CD4-positive, alpha-beta memory T cell (primary cell): ENCODE data around the gene PCDHGA9. TPM values are rescaled to one million over a fixed set of nuclear protein-coding genes. Genes with fewer than 3 reads are reported as not detected.
"Not testable (repeated sequence)": the region's sequence is repeated elsewhere in the genome, so short reads cannot be mapped to it uniquely, and the experiment has no call there.

Source experiments
- CTCF ChIA-PET: fragments of 350-600 bp; sonication (Branson Sonifier 250); formaldehyde crosslinking; loops from one replicate; lab custom pipeline; 2021; ENCODE audit warnings: inconsistent platforms; ENCODE audit not compliant: partially characterized antibody; lab: Charles Lee
- POLR2A ChIA-PET: fragments of 350-600 bp; sonication (Branson Sonifier 250); formaldehyde crosslinking; loops from one replicate; lab custom pipeline; 2021; ENCODE audit not compliant: partially characterized antibody; lab: Charles Lee
- DNase-seq, 5 donors: peaks; one replicate each; pipeline versions ENCODE4 v3.0.0 to v3.0.0-alpha.2; 2020 to 2022; ENCODE audit warnings: mixed read lengths in 1 of 5
- H3K27ac ChIP-seq: one replicate; pipeline ENCODE4 v1.7.0; 2013; ENCODE audit warnings: low read depth, low read length
- H3K27me3 ChIP-seq: 2 replicates; pipeline ENCODE4 v1.7.0; 2013; ENCODE audit warnings: mild to moderate bottlenecking, low read length, moderate library complexity; ENCODE audit not compliant: insufficient read depth
- H3K36me3 ChIP-seq: 2 replicates; pipeline ENCODE4 v1.7.0; 2013; ENCODE audit warnings: mild to moderate bottlenecking, low read length, moderate library complexity; ENCODE audit not compliant: insufficient read depth
- H3K4me1 ChIP-seq: 2 replicates; pipeline ENCODE4 v1.7.0; 2013; ENCODE audit warnings: mild to moderate bottlenecking, low read length, moderate library complexity; ENCODE audit not compliant: insufficient read depth
- H3K4me3 ChIP-seq, 2 donors: one replicate each; pipeline ENCODE4 v1.7.0; 2013; ENCODE audit warnings: low read length in 2 of 2, mild to moderate bottlenecking in 1 of 2
- H3K9me3 ChIP-seq, 2 donors: one replicate each; pipeline ENCODE4 v1.7.0; 2013; ENCODE audit warnings: low read length in 2 of 2, control low read depth in 1 of 2; ENCODE audit not compliant: control insufficient read depth in 1 of 2
- H3K27ac Mint-ChIP-seq, 7 donors: one replicate each; pipeline ENCODE4 v1.8.0; 2020 to 2021; ENCODE audit warnings: mixed read lengths in 7 of 7, mild to moderate bottlenecking in 6 of 7, inconsistent platforms in 3 of 7, moderate library complexity in 3 of 7
- H3K27me3 Mint-ChIP-seq, 2 donors: one replicate each; pipeline ENCODE4 v1.8.0; 2020 to 2021; ENCODE audit warnings: mixed read lengths in 2 of 2
- H3K36me3 Mint-ChIP-seq, 2 donors: one replicate each; pipeline ENCODE4 v1.8.0; 2020 to 2021; ENCODE audit warnings: mixed read lengths in 2 of 2, inconsistent platforms in 1 of 2, mild to moderate bottlenecking in 1 of 2
- H3K4me1 Mint-ChIP-seq, 4 donors: one replicate each; pipeline ENCODE4 v1.8.0; 2020 to 2021; ENCODE audit warnings: mixed read lengths in 4 of 4, mild to moderate bottlenecking in 1 of 4
- H3K4me3 Mint-ChIP-seq, 8 donors: one replicate each; pipeline ENCODE4 v1.8.0; 2020 to 2021; ENCODE audit warnings: mixed read lengths in 8 of 8, mild to moderate bottlenecking in 7 of 8, moderate library complexity in 6 of 8, inconsistent platforms in 3 of 8
- H3K9me3 Mint-ChIP-seq, 8 donors: one replicate each; pipeline ENCODE4 v1.8.0; 2020 to 2021; ENCODE audit warnings: mixed read lengths in 8 of 8, mild to moderate bottlenecking in 5 of 8, inconsistent platforms in 3 of 8, moderate library complexity in 1 of 8
- intact Hi-C: fragments of 100-400 bp; cut with micrococcal nuclease; formaldehyde crosslinking; loops from one replicate; pipeline ENCODE4 v1.15.1; 2023
- polyA plus RNA-seq, 2 donors: library from polyadenylated mRNA; unstranded; fragments of 300-500 nt; fragmentation: Illumina TruSeq; gene quantifications; one replicate each; pipeline ENCODE4 v1.2.3, GENCODE V29; 2021
- total RNA-seq, 2 experiments: library from RNA; stranded (reverse); gene quantifications; one replicate each; pipeline ENCODE4 v1.2.3, GENCODE V29; 2021

The PCDHGA9 gene
- total and polyA plus RNA-seq, 4 experiments from 2014 or later = 0.09 to 0.25 (median 0.17) TPM; not detected in 1

DNA sequence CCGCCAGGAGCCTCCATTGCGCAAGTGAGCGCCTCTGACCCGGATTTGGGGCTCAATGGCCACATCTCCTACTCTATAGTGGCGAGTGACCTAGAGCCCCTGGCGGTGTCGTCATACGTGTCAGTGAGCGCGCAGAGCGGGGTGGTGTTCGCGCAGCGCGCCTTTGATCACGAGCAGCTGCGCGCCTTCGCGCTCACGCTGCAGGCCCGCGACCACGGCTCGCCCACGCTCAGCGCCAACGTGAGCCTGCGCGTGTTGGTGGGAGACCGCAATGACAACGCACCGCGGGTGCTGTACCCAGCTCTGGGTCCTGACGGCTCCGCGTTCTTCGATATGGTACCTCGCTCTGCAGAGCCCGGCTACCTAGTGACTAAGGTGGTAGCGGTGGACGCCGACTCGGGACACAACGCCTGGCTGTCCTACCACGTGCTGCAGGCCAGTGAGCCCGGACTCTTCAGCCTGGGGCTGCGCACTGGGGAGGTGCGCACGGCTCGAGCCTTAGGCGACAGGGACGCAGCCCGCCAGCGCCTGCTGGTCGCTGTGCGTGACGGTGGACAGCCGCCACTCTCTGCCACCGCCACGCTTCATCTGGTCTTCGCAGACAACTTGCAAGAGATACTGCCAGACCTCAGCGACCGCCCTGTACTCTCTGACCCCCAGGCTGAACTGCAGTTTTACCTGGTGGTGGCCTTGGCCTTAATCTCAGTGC lies 7.2 kb downstream of the PCDHGA9 start:
- H3K27ac Mint-ChIP-seq = peak overlapping the region in 1 of 7 donors; percentile 64
- Histone ChIP-seq H3K4me1 (peaks cover 8% of the 10 kb centered on the region), H3K36me3 (no peaks in the 10 kb centered on the region), H3K4me3 (no peak overlapping the region), H3K27me3 (peaks cover 10% of the 10 kb centered on the region), H3K27ac (no peak overlapping the region), H3K9me3 (no peaks in the 10 kb centered on the region)
- POLR2A ChIA-PET = no interaction called here
- peaks cover 14 to 16% of the 10 kb centered on the region in 2 donors for H3K36me3 Mint-ChIP-seq
- intact Hi-C loops = loop anchor here (10.0 kb wide), 1 partner anchor 85 kb away; the partner anchor contains the start of gene TAF7
- peaks cover 10 to 20% (median 14%) of the 10 kb centered on the region in 4 donors for H3K4me1 Mint-ChIP-seq
- peaks cover 51 to 63% of the 10 kb centered on the region in 2 donors for H3K27me3 Mint-ChIP-seq
- no peak for DNase-seq
- no peak overlapping the region for H3K4me3 Mint-ChIP-seq
- H3K9me3 Mint-ChIP-seq = peaks cover 5 to 62% (median 48%) of the 10 kb centered on the region in 8 donors
- CTCF ChIA-PET = no interaction called here

DNA sequence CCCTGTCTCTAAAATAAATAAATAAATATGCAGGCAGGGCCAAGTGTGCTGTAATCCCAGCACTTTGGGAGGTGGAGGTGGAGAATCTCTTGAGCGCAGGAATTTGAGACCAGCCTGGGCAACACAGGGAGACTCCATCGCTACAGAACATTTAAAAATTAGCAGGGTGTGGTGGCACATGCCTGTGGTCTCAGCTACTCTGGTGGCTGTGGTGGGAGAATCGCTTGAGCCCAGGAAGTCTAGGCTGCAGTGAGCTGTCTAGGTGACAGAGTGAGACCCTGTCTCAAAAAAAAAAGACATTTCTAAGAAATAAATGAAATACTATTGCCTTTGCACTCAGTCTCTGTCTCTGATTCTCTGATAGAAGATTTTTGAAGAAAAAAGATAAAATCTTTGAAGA lies 9.0 kb downstream of the PCDHGA9 start:
- Mint-ChIP-seq H3K36me3 (peaks cover 14 to 16% of the 10 kb centered on the region in 2 donors), H3K4me1 (peaks cover 10 to 20% (median 14%) of the 10 kb centered on the region in 4 donors), H3K9me3 (peaks cover 5 to 62% (median 49%) of the 10 kb centered on the region in 8 donors), H3K27ac (no peak overlapping the region), H3K4me3 (peak overlapping the region in 1 of 8 donors; percentile 30), H3K27me3 (peaks cover 38 to 55% of the 10 kb centered on the region in 2 donors)
- no peak for DNase-seq
- no peaks in the 10 kb centered on the region for H3K9me3 ChIP-seq
- H3K4me1 ChIP-seq = peaks cover 8% of the 10 kb centered on the region
- H3K36me3 ChIP-seq = no peaks in the 10 kb centered on the region
- H3K27me3 ChIP-seq = peaks cover 22% of the 10 kb centered on the region
- ChIA-PET CTCF (interaction anchor here (1.5 to 4.6 kb wide), 2 partner anchors 102 to 113 kb away, joined by 7 to 37 read pairs; no protein-coding TSS in a partner anchor), POLR2A (no interaction called here)
- no peak overlapping the region for H3K27ac ChIP-seq
- no peak overlapping the region for H3K4me3 ChIP-seq
- intact Hi-C loops = loop anchor here (10.0 kb wide), 1 partner anchor 87 kb away; the partner anchor contains the start of gene TAF7

DNA sequence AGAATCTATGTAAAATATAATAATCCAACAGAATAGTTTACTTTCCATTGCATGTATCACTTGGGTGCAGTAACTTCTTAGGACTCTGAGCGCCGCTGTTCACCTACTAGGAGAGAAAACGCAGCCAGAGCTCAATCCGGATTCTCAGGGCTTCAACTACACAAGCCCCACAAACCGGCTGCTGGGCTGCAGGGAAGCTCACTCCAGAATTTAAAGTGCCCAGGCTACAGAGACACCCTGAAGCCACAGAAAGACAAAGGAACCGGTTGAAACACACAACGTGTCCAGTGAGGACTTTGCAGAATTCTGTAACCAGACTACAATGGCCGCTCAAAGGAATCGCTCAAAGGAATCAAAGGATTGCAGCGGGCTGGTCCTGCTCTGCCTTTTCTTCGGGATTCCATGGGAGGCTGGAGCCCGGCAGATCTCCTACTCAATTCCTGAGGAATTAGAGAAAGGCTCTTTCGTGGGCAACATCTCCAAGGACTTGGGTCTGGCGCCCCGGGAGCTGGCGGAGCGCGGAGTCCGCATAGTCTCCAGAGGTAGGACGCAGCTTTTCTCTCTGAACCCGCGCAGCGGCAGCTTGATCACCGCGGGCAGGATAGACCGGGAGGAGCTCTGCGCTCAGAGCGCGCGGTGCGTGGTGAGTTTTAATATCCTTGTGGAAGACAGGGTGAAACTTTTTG lies 10.4 kb downstream of the PCDHGA9 start, which contains the start of gene PCDHGA10:
Gene PCDHGA10 (plus strand): TSS at position 134 of the 686 bp plus-strand sequence. CDS start 189 bp downstream, at position 323.
- Histone ChIP-seq H3K27me3 (peaks cover 22% of the 10 kb centered on the region), H3K36me3 (no peaks in the 10 kb centered on the region), H3K27ac (no peak within 1 kb of the TSS), H3K4me1 (peaks cover 8% of the 10 kb centered on the region), H3K4me3 (peak within 1 kb of the TSS; percentile 14 to 51), H3K9me3 (no peaks in the 10 kb centered on the region)
- H3K9me3 Mint-ChIP-seq = peaks cover 2 to 58% (median 45%) of the 10 kb centered on the region in 8 donors
- intact Hi-C loops = loop anchor here (1.0 to 10.0 kb wide), 4 partner anchors 88 to 151 kb away; partner anchors contain the start of gene TAF7
- H3K27me3 Mint-ChIP-seq = peaks cover 36 to 56% of the 10 kb centered on the region in 2 donors
- CTCF ChIA-PET = interaction anchor here (0.7 to 4.6 kb wide), 21 partner anchors 8 to 179 kb away, joined by 3 to 37 read pairs (median 5); partner anchors contain the start of genes PCDHGA11, PCDHGA12, PCDHGA6 and PCDHGB5
- peak; percentile 53 to 61 (median 59) for DNase-seq
- peaks cover 11 to 20% (median 15%) of the 10 kb centered on the region in 4 donors for H3K4me1 Mint-ChIP-seq
- peaks cover 15 to 16% of the 10 kb centered on the region in 2 donors for H3K36me3 Mint-ChIP-seq
- POLR2A ChIA-PET = interaction anchor here (1.0 to 2.2 kb wide), 4 partner anchors 93 to 151 kb away, joined by 3 to 11 read pairs (median 4); partner anchors contain the start of gene TAF7
- peak within 1 kb of the TSS; percentile 81 to 92 (median 89) for H3K4me3 Mint-ChIP-seq
- peak within 1 kb of the TSS in 5 of 7 donors; percentile 30 to 87 (median 69) for H3K27ac Mint-ChIP-seq

DNA sequence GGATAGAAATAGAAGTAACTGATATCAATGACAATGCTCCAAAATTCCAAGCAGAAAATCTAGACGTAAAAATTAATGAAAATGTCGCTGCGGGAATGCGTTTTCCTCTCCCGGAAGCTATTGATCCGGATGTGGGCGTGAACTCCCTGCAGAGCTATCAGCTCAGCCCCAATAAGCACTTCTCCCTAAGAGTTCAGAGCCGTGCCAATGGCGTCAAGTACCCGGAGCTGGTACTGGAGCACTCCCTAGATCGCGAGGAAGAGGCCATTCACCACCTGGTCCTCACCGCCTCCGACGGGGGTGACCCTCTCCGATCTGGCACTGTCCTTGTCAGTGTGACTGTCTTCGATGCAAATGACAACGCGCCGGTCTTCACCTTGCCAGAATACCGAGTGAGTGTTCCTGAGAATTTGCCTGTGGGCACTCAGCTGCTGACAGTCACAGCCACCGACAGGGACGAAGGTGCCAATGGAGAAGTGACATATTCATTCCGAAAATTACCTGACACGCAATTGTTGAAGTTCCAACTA lies 11.0 kb downstream of the PCDHGA9 start:
- H3K27me3 ChIP-seq = peaks cover 26% of the 10 kb centered on the region
- POLR2A ChIA-PET = interaction anchor here (1.0 to 2.2 kb wide), 4 partner anchors 93 to 151 kb away, joined by 3 to 11 read pairs (median 4); partner anchors contain the start of gene TAF7
- H3K27me3 Mint-ChIP-seq = peaks cover 38 to 60% of the 10 kb centered on the region in 2 donors

DNA sequence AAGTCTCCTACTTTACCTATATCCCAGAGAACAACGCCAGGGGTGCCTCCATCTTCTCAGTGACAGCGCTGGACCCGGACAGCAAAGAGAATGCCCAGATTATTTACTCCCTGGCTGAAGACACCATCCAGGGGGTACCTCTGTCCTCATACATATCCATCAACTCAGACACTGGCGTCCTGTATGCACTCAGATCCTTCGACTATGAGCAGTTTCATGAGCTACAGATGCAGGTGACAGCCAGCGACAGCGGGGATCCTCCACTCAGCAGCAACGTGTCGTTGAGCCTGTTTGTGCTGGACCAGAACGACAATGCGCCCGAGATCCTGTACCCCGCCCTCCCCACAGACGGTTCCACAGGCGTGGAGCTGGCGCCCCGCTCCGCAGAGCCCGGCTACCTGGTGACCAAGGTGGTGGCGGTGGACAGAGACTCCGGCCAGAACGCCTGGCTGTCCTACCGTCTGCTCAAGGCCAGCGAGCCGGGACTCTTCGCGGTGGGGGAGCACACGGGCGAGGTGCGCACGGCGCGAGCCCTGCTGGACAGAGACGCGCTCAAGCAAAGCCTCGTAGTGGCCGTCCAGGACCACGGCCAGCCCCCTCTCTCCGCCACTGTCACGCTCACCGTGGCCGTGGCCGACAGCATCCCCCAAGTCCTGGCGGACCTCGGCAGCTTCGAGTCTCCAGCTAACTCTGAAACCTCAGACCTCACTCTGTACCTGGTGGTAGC lies 12.1 kb downstream of the PCDHGA9 start:
- H3K4me1 Mint-ChIP-seq = peaks cover 11 to 20% (median 14%) of the 10 kb centered on the region in 4 donors
- H3K36me3 Mint-ChIP-seq = peaks cover 19% of the 10 kb centered on the region in 2 donors
- intact Hi-C loops = loop anchor here (10.0 kb wide), 1 partner anchor 90 kb away; the partner anchor contains the start of gene TAF7
- H3K4me3 Mint-ChIP-seq = peak overlapping the region in 7 of 8 donors; percentile 1 to 50 (median 34)
- H3K9me3 ChIP-seq, DNase-seq, POLR2A ChIA-PET, H3K36me3 ChIP-seq, H3K27ac ChIP-seq, H3K4me1 ChIP-seq, H3K4me3 ChIP-seq: not testable (repeated sequence)
- H3K27me3 ChIP-seq = peaks cover 28% of the 10 kb centered on the region
- peak overlapping the region in 1 of 7 donors; percentile 78 for H3K27ac Mint-ChIP-seq
- CTCF ChIA-PET = interaction anchor here (2.2 to 4.6 kb wide), 4 partner anchors 16 to 99 kb away, joined by 7 to 37 read pairs (median 15); partner anchors contain the start of genes PCDHGA12 and PCDHGB5
- peaks cover 36 to 56% of the 10 kb centered on the region in 2 donors for H3K27me3 Mint-ChIP-seq
- peaks cover 2 to 54% (median 45%) of the 10 kb centered on the region in 8 donors for H3K9me3 Mint-ChIP-seq

More for the DNA sequence above, 11.0 kb downstream of the PCDHGA9 start:
- intact Hi-C loops = loop anchor here (1.0 to 10.0 kb wide), 4 partner anchors 89 to 151 kb away; partner anchors contain the start of gene TAF7
- DNase-seq = no peak
- Mint-ChIP-seq H3K4me1 (peaks cover 11 to 20% (median 14%) of the 10 kb centered on the region in 4 donors), H3K9me3 (peaks cover 3 to 58% (median 46%) of the 10 kb centered on the region in 8 donors), H3K27ac (peak overlapping the region in 3 of 7 donors; percentile 69 to 87 (median 78)), H3K36me3 (peaks cover 16 to 19% of the 10 kb centered on the region in 2 donors), H3K4me3 (peak overlapping the region; percentile 81 to 92 (median 89))
- CTCF ChIA-PET = interaction anchor here (0.7 to 4.6 kb wide), 18 partner anchors 17 to 179 kb away, joined by 3 to 37 read pairs (median 7); partner anchors contain the start of genes PCDHGA12, PCDHGB5 and TAF7
- Histone ChIP-seq H3K9me3 (no peaks in the 10 kb centered on the region), H3K4me3 (peak overlapping the region; percentile 14 to 51), H3K27ac (no peak overlapping the region), H3K36me3 (no peaks in the 10 kb centered on the region), H3K4me1 (peaks cover 8% of the 10 kb centered on the region)

DNA sequence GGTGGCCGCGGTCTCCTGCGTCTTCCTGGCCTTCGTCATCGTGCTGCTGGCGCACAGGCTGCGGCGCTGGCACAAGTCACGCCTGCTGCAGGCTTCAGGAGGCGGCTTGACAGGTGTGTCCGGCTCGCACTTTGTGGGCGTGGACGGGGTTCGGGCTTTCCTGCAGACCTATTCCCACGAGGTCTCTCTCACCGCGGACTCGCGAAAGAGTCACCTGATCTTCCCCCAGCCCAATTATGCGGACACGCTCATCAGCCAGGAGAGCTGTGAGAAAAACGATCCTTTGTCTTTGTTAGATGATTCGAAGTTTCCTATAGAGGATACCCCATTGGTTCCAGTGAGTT lies 12.7 kb downstream of the PCDHGA9 start:
- peaks cover 2 to 55% (median 46%) of the 10 kb centered on the region in 8 donors for H3K9me3 Mint-ChIP-seq
- POLR2A ChIA-PET = not testable (repeated sequence)
- CTCF ChIA-PET = interaction anchor here (3.1 to 4.6 kb wide), 2 partner anchors 15 to 98 kb away, joined by 14 to 37 read pairs; partner anchors contain the start of gene PCDHGA12

More for the DNA sequence above, 12.7 kb downstream of the PCDHGA9 start:
- H3K27me3 Mint-ChIP-seq = peaks cover 34 to 56% of the 10 kb centered on the region in 2 donors
- not testable (repeated sequence) for H3K36me3 ChIP-seq, DNase-seq, H3K4me3 ChIP-seq, H3K4me1 ChIP-seq, H3K9me3 ChIP-seq, H3K27ac ChIP-seq
- H3K36me3 Mint-ChIP-seq = peaks cover 17 to 20% of the 10 kb centered on the region in 2 donors
- H3K4me3 Mint-ChIP-seq = peak overlapping the region in 4 of 8 donors; percentile 34 to 71 (median 54)
- intact Hi-C loops = loop anchor here (10.0 kb wide), 1 partner anchor 90 kb away; the partner anchor contains the start of gene TAF7
- H3K27me3 ChIP-seq = peaks cover 32% of the 10 kb centered on the region
- peak overlapping the region in 1 of 7 donors; percentile 46 for H3K27ac Mint-ChIP-seq
- peaks cover 11 to 20% (median 13%) of the 10 kb centered on the region in 4 donors for H3K4me1 Mint-ChIP-seq
